ENCODE results near the gene TAF1B. TPM values are rescaled to one million over a fixed set of nuclear protein-coding genes. Genes with fewer than 3 reads are reported as not detected.

TAF1B gene
- total RNA-seq, 4 donors from 2014 or later, result 11.7 to 49.4 (median 18.9) TPM

DNA sequence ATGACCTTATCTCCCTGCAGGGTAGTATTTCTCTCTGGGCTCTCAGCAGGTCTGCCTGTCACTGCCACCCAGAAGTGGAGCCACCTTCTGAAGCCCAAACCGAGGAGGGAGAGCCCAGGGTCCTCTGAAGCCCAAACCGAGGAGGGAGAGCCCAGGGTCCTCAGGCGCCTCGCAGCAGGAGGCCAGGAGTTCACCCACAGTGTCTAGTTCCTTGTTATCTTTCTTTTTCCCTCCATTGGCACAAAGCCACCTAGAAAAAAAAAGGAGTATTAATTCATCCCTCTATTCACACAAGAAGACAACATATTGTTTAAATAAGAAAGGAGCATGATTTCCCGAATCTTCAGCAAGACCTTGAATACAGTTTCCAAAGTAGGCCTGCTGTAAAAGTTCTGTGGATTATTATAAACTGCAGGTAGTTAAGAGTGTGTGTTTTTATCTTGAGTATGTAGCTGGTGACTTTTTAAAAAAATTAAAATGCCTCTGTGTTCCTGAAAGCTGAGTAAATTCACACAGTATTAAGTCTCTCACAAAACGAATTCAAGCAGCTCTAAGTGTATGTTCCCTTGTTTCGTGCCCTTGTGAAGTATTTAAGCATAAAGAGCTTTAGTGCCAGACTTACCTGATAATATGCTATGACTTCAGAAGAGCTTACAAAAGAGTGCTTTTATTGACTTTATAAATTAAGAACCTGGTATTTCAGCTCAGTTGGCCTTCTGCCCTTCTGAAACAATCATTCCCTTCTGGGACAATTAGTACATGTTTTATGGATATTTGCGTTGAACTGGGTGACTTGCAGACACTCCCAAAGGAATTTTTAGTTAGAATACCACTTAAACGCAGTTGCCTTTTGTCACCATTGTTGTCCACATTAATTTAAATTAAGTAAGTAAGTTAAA is 96.6 kb downstream of the TAF1B start:
- no peak for TF ChIP-seq CTCF (IDR thresholded peaks at IDR 0.05; ENCODE audit: low read depth)

DNA sequence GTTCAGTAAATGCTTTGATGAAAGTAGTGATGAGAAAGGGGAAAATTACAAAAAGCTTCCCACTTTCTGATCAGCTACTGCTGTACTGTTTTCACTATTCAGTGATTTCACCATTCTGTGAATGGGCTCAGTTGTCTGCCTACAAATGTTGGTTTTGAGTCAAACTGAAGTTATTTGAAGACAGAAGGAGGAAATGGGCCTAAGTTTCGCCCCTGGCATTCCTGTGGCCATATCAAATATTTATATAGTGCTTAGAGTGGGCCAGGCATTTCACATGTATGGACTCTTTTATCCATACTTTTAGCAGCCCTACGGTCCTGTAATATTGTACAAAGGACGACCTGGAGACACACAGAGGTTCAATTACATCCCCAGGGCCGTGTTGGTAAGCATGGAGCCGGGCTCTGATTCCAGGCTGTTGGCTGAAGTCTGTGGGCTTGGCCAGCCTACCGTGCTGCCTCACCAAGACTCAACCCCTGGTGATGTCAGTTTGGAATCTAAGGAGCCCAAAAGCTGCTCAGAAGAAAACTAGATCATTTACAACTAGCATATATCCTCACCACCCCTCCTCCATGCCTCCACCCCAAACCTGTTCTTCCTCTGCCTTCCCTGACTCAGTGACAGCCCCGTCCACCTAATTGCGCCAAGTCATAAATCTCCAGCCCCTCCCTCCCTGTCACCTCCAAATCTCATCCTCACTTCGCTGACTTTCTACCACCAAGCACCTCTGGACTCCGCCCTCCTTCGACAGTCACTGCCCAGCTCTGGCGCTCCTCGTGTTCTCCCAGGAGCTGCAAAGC is 98.1 kb downstream of the TAF1B start:
- no peak for TF ChIP-seq CTCF (IDR thresholded peaks at IDR 0.05; ENCODE audit: low read depth)

- TF ChIP-seq CTCF (IDR thresholded peaks at IDR 0.05; ENCODE audit: low read depth), result no peak
Measured at GRCh38 chr2:9941996-9942390, 98.7 kb downstream of the TAF1B start.

GRCh38 chr2:9944330-9944758 is 101.1 kb downstream of the TAF1B start:
- TF ChIP-seq CTCF (IDR thresholded peaks at IDR 0.05; ENCODE audit: low read depth), result no peak

- TF ChIP-seq CTCF (IDR thresholded peaks at IDR 0.05; ENCODE audit: low read depth), result no peak
Measured at GRCh38 chr2:9945596-9945995, 102.3 kb downstream of the TAF1B start.

DNA sequence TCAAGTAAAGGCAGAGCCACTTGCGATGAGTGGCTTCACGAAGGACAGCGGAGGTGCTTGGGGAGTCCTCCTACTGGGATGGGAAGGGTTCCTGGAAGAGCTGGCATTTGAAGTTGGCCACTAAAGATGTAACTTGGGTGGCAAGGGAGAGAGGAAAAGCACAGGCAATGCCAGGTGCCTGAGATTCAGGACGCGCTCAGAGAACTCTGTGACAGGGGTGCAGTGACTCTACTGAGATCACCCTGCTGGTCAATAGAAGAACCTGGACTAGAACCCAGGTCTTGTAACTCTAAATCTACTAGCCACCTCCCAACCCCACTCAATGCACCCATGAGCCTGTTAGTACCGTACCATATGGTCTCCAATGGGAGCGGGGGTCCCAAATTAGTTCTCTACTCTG is 102.8 kb downstream of the TAF1B start:
- no peak for TF ChIP-seq CTCF (IDR thresholded peaks at IDR 0.05; ENCODE audit: low read depth)

DNA sequence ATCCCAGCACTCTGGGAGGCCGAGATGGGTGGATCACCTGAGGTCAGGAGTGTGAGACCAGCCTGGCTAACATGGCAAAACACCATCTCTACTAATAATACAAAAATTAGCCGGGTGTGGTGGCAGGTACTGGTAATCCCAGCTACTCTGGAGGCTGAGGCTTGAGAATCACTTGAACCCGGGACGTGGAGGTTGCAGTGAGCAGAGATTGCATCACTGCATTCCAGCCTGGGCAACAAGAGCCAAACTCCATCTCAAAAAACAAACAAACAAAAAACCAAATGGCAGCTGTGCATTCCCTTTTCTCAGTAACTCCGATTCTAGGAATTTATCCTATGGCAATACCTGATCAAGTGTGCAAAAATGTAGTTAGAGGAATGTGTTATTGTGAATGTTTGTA is 103.5 kb downstream of the TAF1B start:
- no peak for TF ChIP-seq CTCF (IDR thresholded peaks at IDR 0.05; ENCODE audit: low read depth)
